Vagina (tissue), 2 donors: ENCODE results near the gene VPS37C. TPM values are rescaled to one million over a fixed set of nuclear protein-coding genes. Genes with fewer than 3 reads are reported as not detected.

Experiments
- DNase-seq, 2 donors: peaks; one replicate each; pipeline ENCODE4 v3.0.0-alpha.2; 2017; ENCODE audit errors: extremely low spot score in 2 of 2
- H3K27ac ChIP-seq: fragments of 200-600 bp; sonication (generic); one replicate; pipeline ENCODE4 v1.5.1; 2019
- H3K27me3 ChIP-seq: fragments of 200-600 bp; sonication (generic); one replicate; pipeline ENCODE4 v1.5.1; 2019
- H3K36me3 ChIP-seq, 2 donors: fragments of 200-600 bp; sonication (generic); one replicate each; pipeline ENCODE4 v1.5.1; 2017 to 2019
- H3K4me1 ChIP-seq: fragments of 200-600 bp; sonication (generic); one replicate; pipeline ENCODE4 v1.5.1; 2019
- H3K4me3 ChIP-seq, 2 donors: fragments of 200-600 bp; sonication (generic); 1 replicate in 1 of 2; 2 replicates in 1 of 2; pipeline ENCODE4 v1.5.1; 2016 to 2019
- H3K9me3 ChIP-seq: fragments of 200-600 bp; sonication (generic); one replicate; pipeline ENCODE4 v1.5.1; 2019
- CTCF ChIP-seq, 3 experiments: fragments of 450-650 bp in 2 of 3; fragments of 200-600 bp in 1 of 3; sonication (generic) in 1 of 3; IDR thresholded peaks; one replicate each; pipeline ENCODE4 v1.5.1; 2017 to 2019; ENCODE audit warnings: antibody characterized with exemption in 3 of 3, mild to moderate bottlenecking in 2 of 3, moderate library complexity in 2 of 3
- POLR2A ChIP-seq, 2 donors: fragments of 450-650 bp; IDR thresholded peaks; one replicate each; pipeline ENCODE4 v1.6.1; 2017; ENCODE audit warnings: antibody characterized with exemption in 2 of 2, mild to moderate bottlenecking in 2 of 2, moderate library complexity in 2 of 2
- POLR2AphosphoS5 ChIP-seq, 2 donors: sonication (generic); formaldehyde crosslinking; IDR thresholded peaks; one replicate each; pipeline ENCODE4 v1.9.0; 2017; ENCODE audit warnings: antibody characterized with exemption in 2 of 2, mild to moderate bottlenecking in 2 of 2, low read depth in 1 of 2; ENCODE audit not compliant: insufficient read depth in 1 of 2
- intact Hi-C: fragments of 100-400 bp; cut with DNase I; formaldehyde crosslinking; loops from one replicate; pipeline ENCODE4 v1.15.1; 2023
- total RNA-seq: library from RNA; depleted of rRNA; stranded (reverse); fragments of >200 nt; gene quantifications from one replicate; pipeline ENCODE4 v1.2.3, GENCODE V29; 2016

Gene VPS37C
- total RNA-seq, 1 donor from 2014 or later = 15.7 TPM

DNA sequence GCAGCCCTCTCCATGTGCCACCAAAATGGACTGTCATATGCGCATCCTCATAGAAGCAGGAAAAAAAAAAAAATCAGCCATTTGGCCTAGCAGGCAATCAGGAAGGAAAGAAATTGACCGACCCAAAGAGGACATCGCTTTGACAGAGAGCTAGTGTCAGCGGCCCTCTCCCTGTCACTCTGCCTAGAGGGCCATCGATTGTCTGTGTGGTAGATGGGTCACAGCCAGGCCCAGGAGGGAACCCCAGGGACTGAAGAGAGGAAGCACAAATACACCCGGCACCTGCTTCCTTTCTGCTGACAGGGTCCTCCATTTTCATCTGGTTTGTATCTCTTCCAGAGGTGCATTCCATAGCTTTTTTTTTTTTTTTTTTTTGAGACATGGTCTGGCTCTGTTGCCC is 21.8 kb downstream of the VPS37C start:
- Histone ChIP-seq H3K4me1 (peaks cover 30% of the 10 kb centered on the region), H3K36me3 (no peaks in the 10 kb centered on the region), H3K4me3 (no peak overlapping the region), H3K27ac (no peak overlapping the region), H3K27me3 (no peaks in the 10 kb centered on the region), H3K9me3 (no peaks in the 10 kb centered on the region)
- intact Hi-C loops = loop anchor here (10.0 kb wide), 1 partner anchor 45 kb away; no protein-coding TSS in a partner anchor
- TF ChIP-seq CTCF (IDR thresholded peaks at IDR 0.05) (no peak), POLR2AphosphoS5 (IDR thresholded peaks at IDR 0.05; ENCODE audit: insufficient read depth in 1 of 2, low read depth in 1 of 2) (no peak)
- DNase-seq = no peak

- Histone ChIP-seq H3K4me3 (no peak overlapping the region), H3K4me1 (peaks cover 30% of the 10 kb centered on the region), H3K27ac (no peak overlapping the region), H3K36me3 (peaks cover 0 to 3% of the 10 kb centered on the region in 2 donors), H3K9me3 (no peaks in the 10 kb centered on the region), H3K27me3 (no peaks in the 10 kb centered on the region)
- TF ChIP-seq POLR2A (IDR thresholded peaks at IDR 0.05) (no peak), POLR2AphosphoS5 (IDR thresholded peaks at IDR 0.05; ENCODE audit: insufficient read depth in 1 of 2, low read depth in 1 of 2) (no peak), CTCF (IDR thresholded peaks at IDR 0.05) (no peak)
- no peak for DNase-seq
- intact Hi-C loops = loop anchor here (10.0 kb wide), 1 partner anchor 46 kb away; no protein-coding TSS in a partner anchor
Measured at GRCh38 chr11:61138935-61139334, 22.3 kb downstream of the VPS37C start.

GRCh38 chr11:61134801-61135257 is 26.4 kb downstream of the VPS37C start:
- Histone ChIP-seq H3K27me3 (no peaks in the 10 kb centered on the region), H3K4me3 (no peak overlapping the region), H3K36me3 (peaks cover 0 to 23% of the 10 kb centered on the region in 2 donors), H3K27ac (no peak overlapping the region), H3K9me3 (no peaks in the 10 kb centered on the region), H3K4me1 (peaks cover 21% of the 10 kb centered on the region)
- DNase-seq = no peak
- intact Hi-C loops = loop anchor here (10.0 kb wide), 1 partner anchor 50 kb away; no protein-coding TSS in a partner anchor
- TF ChIP-seq CTCF (IDR thresholded peaks at IDR 0.05) (no peak), POLR2AphosphoS5 (IDR thresholded peaks at IDR 0.05; ENCODE audit: insufficient read depth in 1 of 2, low read depth in 1 of 2) (no peak), POLR2A (IDR thresholded peaks at IDR 0.05) (no peak)

DNA sequence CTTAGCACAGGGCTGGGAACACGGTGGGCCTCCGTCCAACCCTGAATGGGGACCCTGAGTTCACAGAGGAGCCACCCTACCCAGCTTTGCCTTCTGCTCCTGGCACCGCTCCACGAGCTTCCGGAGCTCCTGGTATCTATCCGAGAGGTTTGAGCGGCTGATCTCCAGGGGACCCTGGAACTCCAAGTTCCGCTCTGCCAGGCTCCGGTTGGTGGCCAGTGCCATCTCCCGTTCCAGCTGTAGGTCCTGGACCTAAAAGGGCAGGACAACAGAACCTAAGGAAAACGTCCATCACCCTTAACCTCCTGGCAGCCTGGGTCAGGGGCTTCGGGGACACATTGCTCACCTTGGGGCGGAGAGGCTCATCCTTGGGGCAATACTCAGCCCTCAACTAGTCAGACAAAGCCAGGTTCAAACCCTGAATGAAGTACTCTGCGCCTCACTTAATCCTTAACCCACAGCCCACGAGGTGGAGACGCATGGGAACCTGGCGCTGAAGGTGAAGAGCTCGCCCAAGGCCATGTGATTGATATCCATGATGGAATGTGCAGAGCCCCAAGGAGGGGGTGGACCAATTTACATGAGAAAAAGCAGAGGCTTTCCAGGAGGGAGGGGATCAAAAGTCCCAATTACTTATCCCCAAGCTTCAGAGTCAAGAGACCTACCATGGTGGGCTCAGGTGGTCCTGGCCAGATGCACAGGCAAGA is 27.1 kb downstream of the VPS37C start:
- H3K9me3 ChIP-seq = no peaks in the 10 kb centered on the region
- H3K27ac ChIP-seq = no peak overlapping the region
- DNase-seq = no peak
- no peaks in the 10 kb centered on the region for H3K27me3 ChIP-seq
- peaks cover 22% of the 10 kb centered on the region for H3K4me1 ChIP-seq
- TF ChIP-seq POLR2A (IDR thresholded peaks at IDR 0.05) = no peak
- TF ChIP-seq CTCF (IDR thresholded peaks at IDR 0.05) = no peak
- TF ChIP-seq POLR2AphosphoS5 (IDR thresholded peaks at IDR 0.05; ENCODE audit: insufficient read depth in 1 of 2, low read depth in 1 of 2) = no peak
- H3K36me3 ChIP-seq = peaks cover 0 to 23% of the 10 kb centered on the region in 2 donors
- no peak overlapping the region for H3K4me3 ChIP-seq
- intact Hi-C loops = loop anchor here (10.0 kb wide), 1 partner anchor 51 kb away; no protein-coding TSS in a partner anchor

DNA sequence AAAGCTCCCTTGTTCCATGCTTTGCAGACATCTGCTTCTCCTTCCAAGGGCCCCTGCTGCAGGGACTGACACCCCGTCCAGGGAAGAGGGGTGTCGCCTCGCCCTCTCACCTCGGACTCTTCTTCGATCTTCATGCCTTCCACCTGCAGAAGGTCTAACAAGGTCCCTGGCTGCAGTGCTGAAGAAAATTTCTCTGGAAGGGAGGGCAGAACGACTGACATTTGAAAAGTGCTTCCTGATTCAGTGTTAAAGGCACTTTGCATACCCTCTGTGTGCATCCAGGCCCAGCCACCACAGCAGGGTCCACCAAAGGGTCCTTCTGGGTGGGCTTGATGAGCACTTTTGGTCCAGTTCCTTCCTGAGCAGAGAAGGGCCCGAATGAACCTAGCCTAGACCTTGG is 28.1 kb downstream of the VPS37C start:
- H3K4me3 ChIP-seq = no peak overlapping the region
- H3K36me3 ChIP-seq = peaks cover 0 to 23% of the 10 kb centered on the region in 2 donors
- TF ChIP-seq POLR2AphosphoS5 (IDR thresholded peaks at IDR 0.05; ENCODE audit: insufficient read depth in 1 of 2, low read depth in 1 of 2) = no peak
- no peak for TF ChIP-seq CTCF (IDR thresholded peaks at IDR 0.05)
- TF ChIP-seq POLR2A (IDR thresholded peaks at IDR 0.05) = no peak
- peaks cover 18% of the 10 kb centered on the region for H3K4me1 ChIP-seq
- DNase-seq = no peak
- H3K27ac ChIP-seq = no peak overlapping the region
- H3K27me3 ChIP-seq = no peaks in the 10 kb centered on the region
- intact Hi-C loops = loop anchor here (10.0 kb wide), 1 partner anchor 52 kb away; no protein-coding TSS in a partner anchor
- no peaks in the 10 kb centered on the region for H3K9me3 ChIP-seq
